IMR-90 (cell line): ENCODE measurements around the gene EIF4G3. TPM values are rescaled to one million over a fixed set of nuclear protein-coding genes. Genes with fewer than 3 reads are reported as not detected.
A peak's percentile ranks its signal among the peaks of the same experiment; 100 is the strongest.

Source experiments
- ATAC-seq: fragments of 200-7000 bp; cut with Tn5 transposase; 2 replicates; pipeline ENCODE4 v1.9.1; 2020; ENCODE audit warnings: low read depth, mild to moderate bottlenecking, moderate library complexity
- BruUV-seq: library from RNA; stranded (reverse); fragments of 400-500 nt; replicated peaks from 2 replicates; lab custom pipeline; 2021; lab: Mats Ljungman, UMichigan
- CTCF ChIA-PET: fragments of 300-600 bp; formaldehyde crosslinking; extraction: SDS; loops from one replicate; lab custom pipeline; 2021; ENCODE audit warnings: antibody characterized with exemption; lab: Yijun Ruan, JAX
- POLR2A ChIA-PET: fragments of 300-600 bp; sonication (Branson Sonifier 250); formaldehyde crosslinking; loops from one replicate; lab custom pipeline; 2022; ENCODE audit warnings: antibody characterized with exemption; ENCODE audit not compliant: unreplicated experiment; lab: Charles Lee
- DNase-seq: peaks from one replicate; pipeline ENCODE4 v3.0.0; 2013
- H2AFZ ChIP-seq: replicated peaks from 2 replicates; pipeline ENCODE3; 2013; ENCODE audit warnings: low read length, mild to moderate bottlenecking; ENCODE audit not compliant: poor library complexity
- H2AK5ac ChIP-seq: 2 replicates; pipeline ENCODE4 v1.6.1; 2013; ENCODE audit warnings: low read depth, low read length, inconsistent platforms
- H2AK9ac ChIP-seq: replicated peaks from 2 replicates; pipeline ENCODE3; 2013; ENCODE audit warnings: mild to moderate bottlenecking, low read depth, low read length, moderate library complexity; ENCODE audit not compliant: poor library complexity
- H2BK120ac ChIP-seq: 2 replicates; pipeline ENCODE4 v1.6.1; 2013; ENCODE audit warnings: low read depth, low read length, inconsistent platforms
- H2BK15ac ChIP-seq: 3 replicates; pipeline ENCODE4 v1.6.1; 2013; ENCODE audit warnings: low read depth, low read length, inconsistent platforms
- H2BK20ac ChIP-seq: 2 replicates; pipeline ENCODE4 v1.6.1; 2013; ENCODE audit warnings: low read depth, mild to moderate bottlenecking, inconsistent platforms, low read length, moderate library complexity
- H2BK5ac ChIP-seq: 2 replicates; pipeline ENCODE4 v1.6.1; 2013; ENCODE audit warnings: mild to moderate bottlenecking, low read depth, low read length, inconsistent platforms; ENCODE audit not compliant: poor library complexity, severe bottlenecking
- H3K14ac ChIP-seq: replicated peaks from 2 replicates; pipeline ENCODE4 v1.6.1; 2013; ENCODE audit warnings: low read depth, low read length, inconsistent platforms
- H3K18ac ChIP-seq: 2 replicates; pipeline ENCODE4 v1.6.1; 2013; ENCODE audit warnings: low read depth, low read length, control low read depth
- H3K23ac ChIP-seq: 2 replicates; pipeline ENCODE4 v1.6.1; 2013; ENCODE audit warnings: low read depth, low read length, inconsistent platforms
- H3K27ac ChIP-seq: 2 replicates; pipeline ENCODE4 v1.5.1; 2013; ENCODE audit warnings: mild to moderate bottlenecking, control low read depth, low read length; ENCODE audit not compliant: insufficient read depth
- H3K27me3 ChIP-seq: 2 replicates; pipeline ENCODE4 v1.6.1; 2013; ENCODE audit warnings: low read length; ENCODE audit not compliant: control insufficient read depth, insufficient read depth
- H3K36me3 ChIP-seq: 2 replicates; pipeline ENCODE4 v1.6.1; 2013; ENCODE audit warnings: low read length, mixed read lengths; ENCODE audit not compliant: control insufficient read depth, insufficient read depth
- H3K4ac ChIP-seq: 2 replicates; pipeline ENCODE4 v1.6.1; 2013; ENCODE audit warnings: low read depth, low read length, inconsistent platforms
- H3K4me1 ChIP-seq: 2 replicates; pipeline ENCODE4 v1.6.1; 2013; ENCODE audit warnings: low read length, mixed read lengths; ENCODE audit not compliant: control insufficient read depth, insufficient read depth
- H3K4me2 ChIP-seq: 2 replicates; pipeline ENCODE4 v1.6.1; 2013; ENCODE audit warnings: low read depth, mild to moderate bottlenecking, control low read depth, low read length, moderate library complexity
- H3K4me3 ChIP-seq: 2 replicates; pipeline ENCODE4 v1.5.1; 2013; ENCODE audit warnings: low read depth, mild to moderate bottlenecking, control low read depth, low read length, moderate library complexity; ENCODE audit not compliant: insufficient read depth
- H3K56ac ChIP-seq: 2 replicates; pipeline ENCODE4 v1.6.1; 2013; ENCODE audit warnings: low read length, inconsistent platforms; ENCODE audit not compliant: insufficient read depth; ENCODE audit errors: extremely low read depth
- H3K79me1 ChIP-seq, 2 experiments: 2 replicates each; pipeline ENCODE4 v1.6.1; 2013; ENCODE audit warnings: low read length in 2 of 2, inconsistent platforms in 1 of 2, low read depth in 1 of 2
- H3K9ac ChIP-seq: 2 replicates; pipeline ENCODE4 v1.6.1; 2013; ENCODE audit warnings: low read depth, low read length, control low read depth
- H3K9me1 ChIP-seq: 2 replicates; pipeline ENCODE4 v1.6.1; 2013; ENCODE audit warnings: low read length, inconsistent platforms; ENCODE audit not compliant: insufficient read depth
- H3K9me3 ChIP-seq: 2 replicates; pipeline ENCODE4 v1.6.1; 2013; ENCODE audit warnings: low read length; ENCODE audit not compliant: control insufficient read depth, insufficient read depth
- H4K20me1 ChIP-seq: 2 replicates; pipeline ENCODE4 v1.6.1; 2013; ENCODE audit warnings: low read length, inconsistent platforms; ENCODE audit not compliant: insufficient read depth
- H4K5ac ChIP-seq: 2 replicates; pipeline ENCODE4 v1.6.1; 2013; ENCODE audit warnings: mild to moderate bottlenecking, low read depth, low read length, control low read depth
- H4K8ac ChIP-seq, 2 experiments: 2 replicates each; pipeline ENCODE4 v1.6.1; 2013; ENCODE audit warnings: low read depth in 2 of 2, low read length in 2 of 2, control low read depth in 1 of 2, inconsistent platforms in 1 of 2
- H4K91ac ChIP-seq: 2 replicates; pipeline ENCODE4 v1.6.1; 2013; ENCODE audit warnings: low read depth, low read length, inconsistent platforms; ENCODE audit not compliant: insufficient read depth
- CEBPB ChIP-seq: IDR thresholded peaks from 2 replicates; pipeline ENCODE4 v1.6.1; 2012; ENCODE audit warnings: low read depth, low read length, improper control_type of control experiment
- FOS ChIP-seq: fragments of 150-350 bp; IDR thresholded peaks from 2 replicates; pipeline ENCODE4 v1.6.1; 2016; ENCODE audit warnings: low read depth, low read length
- RFX5 ChIP-seq: IDR thresholded peaks from 2 replicates; pipeline ENCODE4 v1.8.0; 2012; ENCODE audit warnings: low read depth, mild to moderate bottlenecking, low read length, moderate library complexity
- whole genome bisulfite sequencing, 2 experiments: methylation state at CpG; one replicate each; pipeline versions ENCODE4 v1.1.5 to v1.1.7; 2013; ENCODE audit warnings: missing lambda C conversion rate in 2 of 2; ENCODE audit not compliant: insufficient read length in 1 of 2; ENCODE audit errors: extremely low coverage in 2 of 2; 5-methylcytosine and 5-hydroxymethylcytosine counted together
- dilution Hi-C: fragments of 300-500 bp; cut with HindIII; formaldehyde crosslinking; loops from one replicate; pipeline ENCODE4 v1.14.3; 2018; ENCODE audit warnings: low sequenced_read_pairs; ENCODE audit not compliant: unreplicated experiment
- in situ Hi-C: fragments of 300-500 bp; cut with MboI; formaldehyde crosslinking; loops from 3 replicates; pipeline ENCODE4 v1.14.3; 2019; ENCODE audit warnings: low sequenced_read_pairs, inconsistent platforms, mixed read lengths
- intact Hi-C: fragments of 100-400 bp; cut with micrococcal nuclease; formaldehyde crosslinking; loops from 2 replicates; pipeline ENCODE4 v1.10.0; 2022
- polyA plus RNA-seq, 3 experiments: library from polyadenylated mRNA; depleted of rRNA; stranded (reverse); fragments of >200 nt; gene quantifications; 2 replicates each; pipeline ENCODE4 v1.2.3, GENCODE V29; 2012; ENCODE audit warnings: low replicate concordance in 1 of 3
- total RNA-seq: library from RNA; depleted of rRNA; stranded (reverse); fragments of >200 nt; gene quantifications from 2 replicates; pipeline ENCODE4 v1.2.3, GENCODE V29; 2012

EIF4G3 gene
- total and polyA plus RNA-seq, 2 of the 4 experiments (the other 2 are of a cell fraction) = 25.8 to 49.2 TPM

DNA sequence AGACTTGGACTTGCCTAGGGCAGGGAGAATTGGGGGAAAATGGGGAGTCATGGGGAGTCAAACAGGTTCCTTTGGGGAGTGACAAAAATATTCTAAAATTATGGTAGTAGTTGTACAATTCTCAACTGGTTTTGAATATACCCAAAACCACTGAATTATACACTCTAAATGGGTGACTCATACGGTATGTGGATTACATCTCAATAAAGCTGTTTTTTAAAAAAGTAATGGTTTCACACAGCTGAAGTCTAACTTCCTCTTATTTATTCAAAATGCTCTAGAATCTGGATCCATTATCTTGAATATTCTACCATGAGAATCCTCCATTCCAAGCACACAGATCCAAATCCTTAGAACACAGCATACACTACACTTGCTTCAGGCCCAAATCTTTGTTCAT lies 11.1 kb downstream of the EIF4G3 start:
- H3K14ac ChIP-seq = no peak overlapping the region; the same call in 1 of the 2 replicates
- ATAC-seq (peak; percentile 44; the same call in 1 of the 2 replicates), DNase-seq (peak; percentile 56)
- in situ Hi-C loops (no loop called here), dilution Hi-C loops (no loop called here), intact Hi-C loops (no loop called here)
- no peak overlapping the region for H2BK20ac ChIP-seq
- POLR2A ChIA-PET = no interaction called here
- peak overlapping the region; percentile 53; the same call in 1 of the 2 replicates for H3K4me2 ChIP-seq
- H2AFZ ChIP-seq = no peak overlapping the region
- H4K91ac ChIP-seq = no peak overlapping the region
- no peak overlapping the region for H2BK120ac ChIP-seq
- no TSS peak for BruUV-seq
- H2BK5ac ChIP-seq = no peak overlapping the region
- no peak overlapping the region for H2AK5ac ChIP-seq
- no peak overlapping the region; the same call in 1 of the 2 replicates for H3K27ac ChIP-seq
- no peaks in the 10 kb centered on the region for H3K9me3 ChIP-seq
- H3K4me3 ChIP-seq = no peak overlapping the region
- H3K9ac ChIP-seq = no peak overlapping the region
- no peak overlapping the region for H2BK15ac ChIP-seq
- no peak overlapping the region for H3K4ac ChIP-seq
- no peak overlapping the region for H4K8ac ChIP-seq
- no peak overlapping the region for H4K5ac ChIP-seq
- TF ChIP-seq RFX5 = no peak
- no peak for TF ChIP-seq CEBPB
- peak; percentile 36; the same call in 1 of the 2 replicates for TF ChIP-seq FOS
- H3K27me3 ChIP-seq = no peaks in the 10 kb centered on the region
- H3K23ac ChIP-seq = no peak overlapping the region; the same call in 1 of the 2 replicates
- H2AK9ac ChIP-seq = no peak overlapping the region
- H4K20me1 ChIP-seq = peaks cover 57% of the 10 kb centered on the region
- no peak overlapping the region for H3K18ac ChIP-seq
- H3K9me1 ChIP-seq = peaks cover 2% of the 10 kb centered on the region
- CTCF ChIA-PET = no interaction called here
- H3K4me1 ChIP-seq = peaks cover 6% of the 10 kb centered on the region
- H3K36me3 ChIP-seq = peaks cover 28% of the 10 kb centered on the region
- no CpG with 5 or more reads among the region's 1 CpG for WGBS, 2 experiments
- peaks cover 24 to 86% of the 10 kb centered on the region in 2 experiments for H3K79me1 ChIP-seq
- no peak overlapping the region for H3K56ac ChIP-seq
